Lower leg skin (tissue), 4 donors: Measurements from ENCODE around the gene CKB. TPM values are rescaled to one million over a fixed set of nuclear protein-coding genes. Genes with fewer than 3 reads are reported as not detected.

Experiments
- DNase-seq, 2 donors: peaks; one replicate each; pipeline ENCODE4 v3.0.0-alpha.2; 2019; ENCODE audit warnings: low spot score in 2 of 2
- H3K4me3 ChIP-seq: fragments of 200-600 bp; sonication (generic); 2 replicates; pipeline ENCODE4 v1.5.1; 2017; ENCODE audit warnings: mild to moderate bottlenecking, low read depth; ENCODE audit not compliant: poor library complexity, severe bottlenecking
- POLR2A ChIP-seq, 2 donors: fragments of 450-650 bp; IDR thresholded peaks; one replicate each; pipeline ENCODE4 v1.6.1; 2016 to 2017; ENCODE audit warnings: antibody characterized with exemption in 2 of 2, mild to moderate bottlenecking in 1 of 2, moderate library complexity in 1 of 2
- WGBS, 2 donors: methylation state at CpG; one replicate each; pipeline ENCODE4 v1.1.5; 2018; 5-methylcytosine and 5-hydroxymethylcytosine counted together
- intact Hi-C: fragments of 100-400 bp; cut with DNase I; formaldehyde crosslinking; loops from one replicate; pipeline ENCODE4 v1.15.0; 2023; ENCODE audit warnings: low total_unique reads
- total RNA-seq, 4 donors: library from RNA; depleted of rRNA; stranded (reverse); fragments of >200 nt; gene quantifications; one replicate each; pipeline ENCODE4 v1.1.0, GENCODE V29; 2016
- TF ChIP-seq, protein P1 (sequence below), 3 donors: fragments of 450-650 bp; IDR thresholded peaks; one replicate each; pipeline ENCODE4 v1.5.1; 2016; ENCODE audit warnings: antibody characterized with exemption in 3 of 3, mild to moderate bottlenecking in 3 of 3, moderate library complexity in 2 of 3

Gene CKB
- total RNA-seq, 4 donors from 2014 or later = 168 to 236 (median 214) TPM

DNA sequence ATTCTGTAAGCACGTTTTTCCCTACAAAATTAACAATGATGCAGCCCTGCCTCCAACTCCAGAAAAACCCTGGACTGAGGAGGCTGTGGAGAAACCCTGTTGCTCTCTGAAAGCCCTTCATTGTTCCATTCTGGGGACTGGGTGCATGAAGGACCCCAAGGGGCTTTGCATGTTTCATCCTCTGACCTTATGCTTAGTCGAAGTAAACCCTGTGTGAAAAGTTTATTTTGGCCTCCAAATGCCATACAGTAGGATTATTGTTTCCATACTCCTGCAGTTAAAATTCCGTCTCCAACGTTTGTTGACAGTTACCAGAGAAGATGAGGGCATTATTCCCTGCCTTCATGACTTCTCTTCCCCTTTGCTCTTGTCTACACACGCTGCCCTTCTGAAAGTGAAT is 46.0 kb downstream of the CKB start:
- no peak overlapping the region for H3K4me3 ChIP-seq
- 81 to 85% methylated on average over 5 of the region's 5 CpGs for WGBS, 2 donors
- intact Hi-C loops = no loop called here
- DNase-seq = no peak
- TF ChIP-seq, protein P1, sequence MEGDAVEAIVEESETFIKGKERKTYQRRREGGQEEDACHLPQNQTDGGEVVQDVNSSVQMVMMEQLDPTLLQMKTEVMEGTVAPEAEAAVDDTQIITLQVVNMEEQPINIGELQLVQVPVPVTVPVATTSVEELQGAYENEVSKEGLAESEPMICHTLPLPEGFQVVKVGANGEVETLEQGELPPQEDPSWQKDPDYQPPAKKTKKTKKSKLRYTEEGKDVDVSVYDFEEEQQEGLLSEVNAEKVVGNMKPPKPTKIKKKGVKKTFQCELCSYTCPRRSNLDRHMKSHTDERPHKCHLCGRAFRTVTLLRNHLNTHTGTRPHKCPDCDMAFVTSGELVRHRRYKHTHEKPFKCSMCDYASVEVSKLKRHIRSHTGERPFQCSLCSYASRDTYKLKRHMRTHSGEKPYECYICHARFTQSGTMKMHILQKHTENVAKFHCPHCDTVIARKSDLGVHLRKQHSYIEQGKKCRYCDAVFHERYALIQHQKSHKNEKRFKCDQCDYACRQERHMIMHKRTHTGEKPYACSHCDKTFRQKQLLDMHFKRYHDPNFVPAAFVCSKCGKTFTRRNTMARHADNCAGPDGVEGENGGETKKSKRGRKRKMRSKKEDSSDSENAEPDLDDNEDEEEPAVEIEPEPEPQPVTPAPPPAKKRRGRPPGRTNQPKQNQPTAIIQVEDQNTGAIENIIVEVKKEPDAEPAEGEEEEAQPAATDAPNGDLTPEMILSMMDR (IDR thresholded peaks at IDR 0.05) = no peak
- TF ChIP-seq POLR2A (IDR thresholded peaks at IDR 0.05) = no peak

DNA sequence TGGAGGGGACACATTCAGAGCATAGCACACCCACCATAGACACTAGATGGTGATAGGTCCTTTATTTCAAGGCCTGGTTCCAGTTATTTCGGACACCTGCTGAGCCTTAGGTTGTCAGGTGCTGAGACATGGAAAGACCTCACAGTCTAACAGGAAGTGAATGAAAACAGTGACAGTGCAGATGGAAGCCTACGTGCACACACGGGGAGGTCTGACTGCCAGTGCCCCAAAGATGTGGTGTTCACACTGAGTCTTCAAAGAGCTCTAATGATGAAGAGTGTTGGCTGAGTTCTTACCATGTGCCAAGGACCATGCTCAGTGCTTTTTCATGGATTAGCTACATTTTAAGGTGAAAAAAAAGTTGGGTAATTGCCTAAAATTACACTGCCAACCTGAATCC is 46.6 kb downstream of the CKB start:
- no peak for DNase-seq
- 95 to 98% methylated on average over 3 of the region's 3 CpGs for WGBS, 2 donors
- intact Hi-C loops = no loop called here
- no peak overlapping the region for H3K4me3 ChIP-seq
- TF ChIP-seq POLR2A (IDR thresholded peaks at IDR 0.05) = no peak
- TF ChIP-seq, protein P1 (IDR thresholded peaks at IDR 0.05) = no peak

DNA sequence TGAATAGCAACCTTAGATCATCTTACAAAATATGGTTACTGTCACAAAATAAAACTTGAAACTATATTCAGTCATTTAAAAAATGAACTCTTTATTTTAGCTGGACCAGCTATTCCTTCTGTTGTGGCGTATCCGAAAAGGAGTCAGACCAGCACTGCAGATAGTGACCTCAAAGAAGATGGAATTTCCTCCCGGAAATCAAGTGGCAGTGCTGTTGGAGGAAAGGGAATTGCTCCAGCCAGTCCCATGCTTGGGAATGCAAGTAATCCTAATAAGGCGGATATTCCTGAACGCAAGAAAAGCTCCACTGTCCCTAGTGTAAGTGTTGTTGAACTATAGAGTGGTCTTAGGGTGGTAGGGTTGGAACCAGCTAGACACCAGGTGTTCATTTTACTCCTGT is 47.7 kb downstream of the CKB start:
- DNase-seq = no peak
- H3K4me3 ChIP-seq = no peak overlapping the region
- 92 to 98% methylated on average over 5 of the region's 5 CpGs for WGBS, 2 donors
- intact Hi-C loops = no loop called here
- TF ChIP-seq POLR2A (IDR thresholded peaks at IDR 0.05) = no peak
- TF ChIP-seq, protein P1 (IDR thresholded peaks at IDR 0.05) = no peak

DNA sequence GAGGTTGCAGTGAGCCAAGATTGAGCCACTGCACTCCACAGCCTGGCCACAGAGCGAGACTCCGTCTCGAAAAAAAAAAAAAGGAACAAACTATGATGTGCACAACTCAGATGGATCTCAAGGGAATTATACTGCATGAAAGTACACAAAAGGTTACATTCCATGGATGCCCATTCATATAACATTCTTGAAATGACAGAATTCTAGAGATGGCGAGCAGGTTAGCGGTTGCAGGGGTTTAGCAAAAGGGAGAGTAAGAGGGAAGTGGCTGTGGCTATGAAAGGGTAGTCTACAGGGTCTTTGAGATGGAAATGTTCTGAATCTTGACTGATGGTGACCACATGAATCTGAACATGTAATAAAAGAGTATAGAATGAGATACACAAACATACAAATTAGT is 49.7 kb downstream of the CKB start:
- no peak overlapping the region for H3K4me3 ChIP-seq
- intact Hi-C loops = no loop called here
- 89 to 92% methylated on average over 5 of the region's 5 CpGs for WGBS, 2 donors
- DNase-seq = no peak
- TF ChIP-seq, protein P1 (IDR thresholded peaks at IDR 0.05) = no peak
- TF ChIP-seq POLR2A (IDR thresholded peaks at IDR 0.05) = no peak

Other genes with a start within 250 kb of the CKB start
- 100 to 1,000 TPM; 125 to 168 (median 131) TPM for gene EIF5, start 188.6 kb downstream of the CKB start, total RNA-seq
- 10 to 100 TPM; 47.3 to 68.2 (median 58.8) TPM for gene MARK3, start 137.4 kb downstream of the CKB start, total RNA-seq
- gene TRMT61A, start 6.4 kb upstream of the CKB start, total RNA-seq = 10 to 100 TPM in 3 of 4 donors, 1 to 10 TPM in 1; 9.2 to 22.5 (median 16.0) TPM
- 10 to 100 TPM; 40.3 to 44.3 (median 43.1) TPM for gene BAG5, start 39.8 kb upstream of the CKB start, total RNA-seq
- gene COA8, start 40.1 kb upstream of the CKB start, total RNA-seq = 10 to 100 TPM; 21.0 to 32.9 (median 30.0) TPM
- 100 to 1,000 TPM; 214 to 500 (median 268) TPM for gene KLC1, start 106.4 kb upstream of the CKB start, total RNA-seq
- 10 to 100 TPM in 3 of 4 donors, 1 to 10 TPM in 1; 9.5 to 14.7 (median 12.3) TPM for gene XRCC3, start 192.6 kb upstream of the CKB start, total RNA-seq
- gene ZFYVE21, start 193.0 kb upstream of the CKB start, total RNA-seq = 100 to 1,000 TPM; 133 to 269 (median 154) TPM